ENCODE data around the gene OMA1.

GRCh38 chr1:58447886-58448285 is 98.6 kb downstream of the OMA1 start:
- no peak for TF ChIP-seq CSDC2 (CRISPR knock-in tag; IDR thresholded peaks at IDR 0.05)
- no peak for TF ChIP-seq GLIS3 (CRISPR knock-in tag; IDR thresholded peaks at IDR 0.05)
- no peak for TF ChIP-seq ZFP30 (CRISPR knock-in tag; IDR thresholded peaks at IDR 0.05)
- TF ChIP-seq POU6F1 (CRISPR knock-in tag; IDR thresholded peaks at IDR 0.05; ENCODE audit: borderline replicate concordance, low read depth), result no peak
- no peak for TF ChIP-seq PATZ1 (CRISPR knock-in tag; IDR thresholded peaks at IDR 0.05; ENCODE audit: borderline replicate concordance)
- TF ChIP-seq ZFP3 (CRISPR knock-in tag; IDR thresholded peaks at IDR 0.05), result no peak
- no peak for TF ChIP-seq SNAI2 (CRISPR knock-in tag; IDR thresholded peaks at IDR 0.05)
- TF ChIP-seq CREB5 (CRISPR knock-in tag; IDR thresholded peaks at IDR 0.05; ENCODE audit: low read depth), result no peak
- no peak for TF ChIP-seq RARB (CRISPR knock-in tag; IDR thresholded peaks at IDR 0.05)
- no peak for TF ChIP-seq ARNTL (CRISPR knock-in tag; IDR thresholded peaks at IDR 0.05; ENCODE audit: borderline replicate concordance, low read depth)
- no peak for TF ChIP-seq OSR1 (CRISPR knock-in tag; IDR thresholded peaks at IDR 0.05)
- TF ChIP-seq TSHZ2 (CRISPR knock-in tag; IDR thresholded peaks at IDR 0.05), result no peak
